Fibroblast of mammary gland (primary cell): Measurements from ENCODE around the gene RUNX3.

Source experiments
- DNase-seq: peaks from one replicate; pipeline ENCODE4 v3.0.0-alpha.2; 2010; ENCODE audit warnings: low read depth
- H3K4me3 ChIP-seq: 2 replicates; pipeline ENCODE4 v1.5.1; 2011; ENCODE audit warnings: low read depth, mild to moderate bottlenecking, low read length, moderate library complexity; ENCODE audit not compliant: control insufficient read depth
- CTCF ChIP-seq: conservative IDR thresholded peaks from 2 replicates; pipeline ENCODE4 v1.5.1; 2011; ENCODE audit warnings: low read depth, low read length, inconsistent platforms; ENCODE audit not compliant: control insufficient read depth, insufficient read depth

The RUNX3 gene

GRCh38 chr1:24875991-24876506, 54.0 kb downstream of the RUNX3 start:
- DNase-seq, result no peak
- H3K4me3 ChIP-seq, result no peak overlapping the region
- TF ChIP-seq CTCF, result no peak

- no peak for TF ChIP-seq CTCF
- no peak for DNase-seq
- H3K4me3 ChIP-seq, result no peak overlapping the region
Measured at GRCh38 chr1:24875257-24875656, 54.8 kb downstream of the RUNX3 start.

- no peak for TF ChIP-seq CTCF
- no peak overlapping the region for H3K4me3 ChIP-seq
- DNase-seq, result no peak
Measured at GRCh38 chr1:24874611-24875234, 55.4 kb downstream of the RUNX3 start.

- no peak overlapping the region for H3K4me3 ChIP-seq
- no peak for DNase-seq
- TF ChIP-seq CTCF, result no peak
Measured at GRCh38 chr1:24874056-24874455, 56.0 kb downstream of the RUNX3 start.

- H3K4me3 ChIP-seq, result no peak overlapping the region
- no peak for DNase-seq
- TF ChIP-seq CTCF, result no peak
Measured at GRCh38 chr1:24873148-24873547, 56.9 kb downstream of the RUNX3 start.

- no peak for DNase-seq
- H3K4me3 ChIP-seq, result no peak overlapping the region
- TF ChIP-seq CTCF, result no peak
Measured at GRCh38 chr1:24872061-24872850, 57.8 kb downstream of the RUNX3 start.
